CD14-positive monocyte (primary cell): ENCODE data around the gene VWC2. TPM values are rescaled to one million over a fixed set of nuclear protein-coding genes. Genes with fewer than 3 reads are reported as not detected.

Source experiments
- DNase-seq, 3 donors: peaks; one replicate each; pipeline ENCODE4 v3.0.0-alpha.2; 2011 to 2022
- H2AFZ ChIP-seq: 2 replicates; pipeline ENCODE4 v1.6.0; 2012; ENCODE audit warnings: mild to moderate bottlenecking, low read depth, low read length, inconsistent platforms; ENCODE audit not compliant: insufficient read depth, poor library complexity, severe bottlenecking
- H3K27ac ChIP-seq, 2 donors: 1 replicate in 1 of 2; 2 replicates in 1 of 2; pipeline ENCODE4 v1.5.1; 2012 to 2013; ENCODE audit warnings: low read length in 2 of 2, control low read depth in 1 of 2, inconsistent platforms in 1 of 2, low read depth in 1 of 2, mild to moderate bottlenecking in 1 of 2
- H3K27me3 ChIP-seq, 2 donors: one replicate each; pipeline versions ENCODE4 v1.6.0 to v1.6.1; 2011 to 2013; ENCODE audit warnings: low read length in 2 of 2; ENCODE audit not compliant: control insufficient read depth in 2 of 2, insufficient read depth in 2 of 2
- H3K36me3 ChIP-seq, 2 donors: replicated peaks in 1 of 2; 1 replicate in 1 of 2; 2 replicates in 1 of 2; pipeline versions ENCODE4 v1.5.1 to v1.6.1; 2012 to 2013; ENCODE audit warnings: low read length in 2 of 2, control low read depth in 1 of 2, inconsistent platforms in 1 of 2, mild to moderate bottlenecking in 1 of 2; ENCODE audit not compliant: insufficient read depth in 2 of 2, control insufficient read depth in 1 of 2
- H3K4me1 ChIP-seq, 2 donors: 1 replicate in 1 of 2; 2 replicates in 1 of 2; pipeline versions ENCODE4 v1.5.1 to v1.6.1; 2012 to 2013; ENCODE audit warnings: low read length in 2 of 2, control low read depth in 1 of 2, inconsistent platforms in 1 of 2, mild to moderate bottlenecking in 1 of 2, moderate library complexity in 1 of 2; ENCODE audit not compliant: insufficient read depth in 2 of 2, control insufficient read depth in 1 of 2
- H3K4me2 ChIP-seq: replicated peaks from 2 replicates; pipeline ENCODE3; 2012; ENCODE audit warnings: low read length, moderate library complexity, mild to moderate bottlenecking; ENCODE audit not compliant: poor library complexity, severe bottlenecking; ENCODE audit errors: extremely low read depth
- H3K4me3 ChIP-seq, 3 experiments: fragments of 200-600 bp in 1 of 3; sonication (generic) in 1 of 3; replicated peaks in 1 of 3; 1 replicate in 2 of 3; 2 replicates in 1 of 3; pipeline ENCODE4 v1.5.1; 2011 to 2013; ENCODE audit warnings: low read length in 3 of 3, mild to moderate bottlenecking in 3 of 3, control low read depth in 2 of 3, low read depth in 2 of 3, inconsistent platforms in 1 of 3, moderate library complexity in 1 of 3
- H3K79me2 ChIP-seq: 2 replicates; pipeline ENCODE4 v1.6.0; 2012; ENCODE audit warnings: mild to moderate bottlenecking, control low read depth, inconsistent platforms, low read length, moderate library complexity; ENCODE audit not compliant: insufficient read depth
- H3K9ac ChIP-seq: 2 replicates; pipeline ENCODE4 v1.6.0; 2017; ENCODE audit warnings: low read length, mild to moderate bottlenecking; ENCODE audit not compliant: insufficient read depth, poor library complexity, severe bottlenecking
- H3K9me3 ChIP-seq, 2 donors: replicated peaks in 1 of 2; 1 replicate in 1 of 2; 2 replicates in 1 of 2; pipeline versions ENCODE4 v1.5.1 to v1.6.1; 2012 to 2013; ENCODE audit warnings: low read length in 2 of 2, control low read depth in 1 of 2; ENCODE audit not compliant: control insufficient read depth in 1 of 2, insufficient read depth in 1 of 2
- H4K20me1 ChIP-seq: 2 replicates; pipeline ENCODE4 v1.6.0; 2012; ENCODE audit warnings: mild to moderate bottlenecking, low read length, control low read depth, moderate library complexity; ENCODE audit not compliant: insufficient read depth
- H3K27ac Mint-ChIP-seq, 7 donors: one replicate each; pipeline ENCODE4 v1.8.0; 2020; ENCODE audit warnings: mild to moderate bottlenecking in 7 of 7, mixed read lengths in 7 of 7, moderate library complexity in 6 of 7, inconsistent platforms in 2 of 7
- H3K27me3 Mint-ChIP-seq, 3 donors: one replicate each; pipeline ENCODE4 v1.8.0; 2021 to 2022; ENCODE audit warnings: low read depth in 3 of 3, mild to moderate bottlenecking in 3 of 3, mixed read lengths in 3 of 3, moderate library complexity in 3 of 3, inconsistent platforms in 1 of 3
- H3K36me3 Mint-ChIP-seq, 2 donors: one replicate each; pipeline ENCODE4 v1.8.0; 2020; ENCODE audit warnings: mixed read lengths in 2 of 2, inconsistent platforms in 1 of 2, mild to moderate bottlenecking in 1 of 2
- H3K4me1 Mint-ChIP-seq: one replicate; pipeline ENCODE4 v1.8.0; 2020; ENCODE audit warnings: mild to moderate bottlenecking, mixed read lengths
- H3K4me3 Mint-ChIP-seq, 2 donors: one replicate each; pipeline ENCODE4 v1.8.0; 2020; ENCODE audit warnings: mild to moderate bottlenecking in 2 of 2, mixed read lengths in 2 of 2, moderate library complexity in 1 of 2
- H3K9me3 Mint-ChIP-seq, 7 donors: one replicate each; pipeline ENCODE4 v1.8.0; 2020 to 2022; ENCODE audit warnings: mixed read lengths in 7 of 7, mild to moderate bottlenecking in 6 of 7, moderate library complexity in 6 of 7, inconsistent platforms in 2 of 7
- CTCF ChIP-seq: fragments of 200-600 bp; IDR thresholded peaks from one replicate; pipeline ENCODE4 v1.8.0; 2022; ENCODE audit warnings: antibody characterized with exemption, mild to moderate bottlenecking
- WGBS: methylation state at CpG from one replicate; pipeline ENCODE4 v1.1.5; 2013; ENCODE audit warnings: missing lambda C conversion rate; ENCODE audit not compliant: insufficient coverage; 5-methylcytosine and 5-hydroxymethylcytosine counted together
- intact Hi-C, 2 donors: fragments of 100-400 bp; cut with micrococcal nuclease; formaldehyde crosslinking; loops; one replicate each; pipeline versions ENCODE4 v1.15.0 to v1.15.1; 2023
- polyA plus RNA-seq, 3 donors: library from polyadenylated mRNA; depleted of rRNA in 1 of 3; unstranded in 2 of 3; stranded (reverse) in 1 of 3; fragments of 300-500 nt in 2 of 3; fragments of >200 nt in 1 of 3; fragmentation: Illumina TruSeq in 2 of 3; gene quantifications; 1 replicate in 2 of 3; 2 replicates in 1 of 3; pipeline ENCODE4 v1.2.3, GENCODE V29; 2012 to 2021

VWC2 gene
- polyA plus RNA-seq, 3 donors, result not detected

DNA sequence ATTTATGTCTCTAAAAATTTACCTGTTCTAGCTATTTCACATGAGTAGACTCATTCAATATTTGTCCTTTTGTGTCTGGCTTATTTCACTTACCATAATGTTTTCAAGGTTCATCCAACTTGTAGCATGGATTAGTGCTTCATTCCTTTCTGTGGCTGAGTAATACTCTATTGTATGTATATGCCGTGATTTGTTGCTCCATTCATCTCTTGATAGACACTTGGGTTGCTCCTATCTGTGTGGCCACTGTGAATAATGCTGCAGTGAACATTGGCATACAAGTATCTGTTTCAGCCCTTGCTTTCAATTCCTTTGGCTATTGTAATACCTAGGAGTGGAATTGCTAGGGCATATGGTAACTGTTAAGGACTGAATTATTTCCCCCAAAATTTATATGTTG lies 86.9 kb downstream of the VWC2 start:
- no peak for TF ChIP-seq CTCF
- Mint-ChIP-seq H3K27ac (no peak overlapping the region), H3K36me3 (no peaks in the 10 kb centered on the region), H3K9me3 (no peaks in the 10 kb centered on the region), H3K4me3 (no peak overlapping the region), H3K4me1 (no peaks in the 10 kb centered on the region), H3K27me3 (peaks cover 0 to 2% (median 2%) of the 10 kb centered on the region in 3 donors)
- Histone ChIP-seq H4K20me1 (no peaks in the 10 kb centered on the region), H3K27ac (no peak overlapping the region), H3K4me1 (no peaks in the 10 kb centered on the region), H3K4me3 (no peak overlapping the region), H3K9ac (no peak overlapping the region), H3K27me3 (no peaks in the 10 kb centered on the region), H3K36me3 (no peaks in the 10 kb centered on the region), H3K9me3 (no peaks in the 10 kb centered on the region), H2AFZ (no peak overlapping the region), H3K79me2 (no peaks in the 10 kb centered on the region), H3K4me2 (no peak overlapping the region)
- WGBS, result no CpG with 5 or more reads among the region's 1 CpG
- DNase-seq, result no peak
- intact Hi-C loops, result no loop called here

DNA sequence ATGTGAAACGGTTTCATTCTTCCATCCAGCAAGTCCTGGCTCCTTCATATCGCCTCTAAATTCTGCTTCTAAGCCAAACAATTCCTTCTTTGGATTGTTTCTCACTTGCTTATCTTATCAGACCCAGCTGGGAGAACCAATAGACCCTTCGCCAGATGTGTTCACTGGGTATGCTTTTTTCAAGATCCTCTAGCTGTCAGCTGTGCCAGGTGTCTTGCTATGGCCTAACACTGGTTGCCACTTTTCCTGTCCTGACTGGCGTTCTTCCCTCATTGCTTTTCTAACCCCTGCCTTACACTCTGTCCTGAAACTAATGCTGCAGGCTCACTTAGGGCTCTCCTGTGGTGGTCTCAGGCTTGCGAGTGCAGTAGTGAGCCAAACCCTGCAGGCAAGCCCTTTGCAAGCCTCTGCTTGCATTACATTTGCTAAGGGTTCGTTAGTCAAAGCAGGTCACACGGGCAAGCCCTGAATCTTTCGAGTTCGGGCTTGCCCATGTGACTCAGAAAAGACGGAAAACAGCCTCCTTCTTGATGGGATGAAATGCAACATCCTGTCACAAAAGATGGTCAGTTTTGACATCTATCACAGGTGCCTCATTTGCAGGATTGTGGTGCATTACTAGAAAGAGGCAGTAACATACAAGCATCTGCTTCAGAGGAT lies 92.8 kb downstream of the VWC2 start:
- H3K9me3 Mint-ChIP-seq, result peaks cover 0 to 2% (median 0%) of the 10 kb centered on the region in 7 donors
- WGBS, result 89% methylated on average over 8 of the region's 10 CpGs
- Histone ChIP-seq H3K9ac (no peak overlapping the region), H2AFZ (no peak overlapping the region), H4K20me1 (no peaks in the 10 kb centered on the region), H3K79me2 (no peaks in the 10 kb centered on the region), H3K4me3 (no peak overlapping the region), H3K27me3 (no peaks in the 10 kb centered on the region), H3K36me3 (no peaks in the 10 kb centered on the region), H3K4me1 (no peaks in the 10 kb centered on the region), H3K4me2 (no peak overlapping the region), H3K9me3 (no peaks in the 10 kb centered on the region), H3K27ac (no peak overlapping the region)
- no peak for TF ChIP-seq CTCF
- H3K4me3 Mint-ChIP-seq, result no peak overlapping the region
- intact Hi-C loops, result no loop called here
- peaks cover 0 to 2% (median 1%) of the 10 kb centered on the region in 3 donors for H3K27me3 Mint-ChIP-seq
- H3K36me3 Mint-ChIP-seq, result no peaks in the 10 kb centered on the region
- H3K27ac Mint-ChIP-seq, result no peak overlapping the region
- no peak for DNase-seq
- no peaks in the 10 kb centered on the region for H3K4me1 Mint-ChIP-seq
